Testis (tissue), 2 donors: ENCODE data around the gene CCDC198.

ENCODE experiments used
- CTCF ChIP-seq, 3 experiments: fragments of 450-650 bp in 2 of 3; fragments of 200-600 bp in 1 of 3; sonication (generic) in 1 of 3; IDR thresholded peaks; one replicate each; pipeline ENCODE4 v1.5.1; 2016 to 2019; ENCODE audit warnings: antibody characterized with exemption in 3 of 3, mild to moderate bottlenecking in 2 of 3, moderate library complexity in 1 of 3
- POLR2A ChIP-seq: fragments of 450-650 bp; IDR thresholded peaks from one replicate; pipeline ENCODE4 v1.6.1; 2017; ENCODE audit warnings: antibody characterized with exemption, mild to moderate bottlenecking, moderate library complexity

DNA sequence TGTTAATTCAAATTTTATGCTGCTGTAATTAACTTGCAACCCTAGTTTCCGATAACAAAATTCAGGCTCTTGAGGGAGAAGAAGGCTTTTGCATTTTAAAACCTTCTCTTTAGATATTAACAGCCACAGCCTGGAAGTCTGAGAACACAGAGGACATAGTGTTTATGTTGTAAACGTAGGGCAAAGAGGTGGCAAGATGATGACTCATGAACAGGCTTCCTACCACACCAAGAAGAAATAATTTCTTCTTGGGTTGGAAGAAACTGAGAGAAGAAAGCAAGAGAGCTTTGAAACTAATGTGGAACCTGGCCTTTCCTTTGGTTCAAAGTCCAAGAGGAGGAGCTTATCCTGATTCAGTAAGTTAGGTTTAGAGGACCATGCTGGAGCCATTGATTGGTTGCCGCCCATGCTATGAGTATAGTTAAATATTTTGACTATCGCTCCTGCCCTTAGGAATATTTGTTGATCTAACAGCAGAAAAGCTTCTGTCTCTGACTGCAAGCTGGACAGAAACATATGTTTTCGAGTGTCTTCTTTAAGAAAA, 31.8 kb downstream of the CCDC198 start:
- TF ChIP-seq CTCF (IDR thresholded peaks at IDR 0.05): no peak
- TF ChIP-seq POLR2A: no peak
